ENCODE results near the gene EIF3CL.
"Not testable (repeated sequence)": the region's sequence is repeated elsewhere in the genome, so short reads cannot be mapped to it uniquely, and the experiment has no call there.

Gene EIF3CL, protein sequence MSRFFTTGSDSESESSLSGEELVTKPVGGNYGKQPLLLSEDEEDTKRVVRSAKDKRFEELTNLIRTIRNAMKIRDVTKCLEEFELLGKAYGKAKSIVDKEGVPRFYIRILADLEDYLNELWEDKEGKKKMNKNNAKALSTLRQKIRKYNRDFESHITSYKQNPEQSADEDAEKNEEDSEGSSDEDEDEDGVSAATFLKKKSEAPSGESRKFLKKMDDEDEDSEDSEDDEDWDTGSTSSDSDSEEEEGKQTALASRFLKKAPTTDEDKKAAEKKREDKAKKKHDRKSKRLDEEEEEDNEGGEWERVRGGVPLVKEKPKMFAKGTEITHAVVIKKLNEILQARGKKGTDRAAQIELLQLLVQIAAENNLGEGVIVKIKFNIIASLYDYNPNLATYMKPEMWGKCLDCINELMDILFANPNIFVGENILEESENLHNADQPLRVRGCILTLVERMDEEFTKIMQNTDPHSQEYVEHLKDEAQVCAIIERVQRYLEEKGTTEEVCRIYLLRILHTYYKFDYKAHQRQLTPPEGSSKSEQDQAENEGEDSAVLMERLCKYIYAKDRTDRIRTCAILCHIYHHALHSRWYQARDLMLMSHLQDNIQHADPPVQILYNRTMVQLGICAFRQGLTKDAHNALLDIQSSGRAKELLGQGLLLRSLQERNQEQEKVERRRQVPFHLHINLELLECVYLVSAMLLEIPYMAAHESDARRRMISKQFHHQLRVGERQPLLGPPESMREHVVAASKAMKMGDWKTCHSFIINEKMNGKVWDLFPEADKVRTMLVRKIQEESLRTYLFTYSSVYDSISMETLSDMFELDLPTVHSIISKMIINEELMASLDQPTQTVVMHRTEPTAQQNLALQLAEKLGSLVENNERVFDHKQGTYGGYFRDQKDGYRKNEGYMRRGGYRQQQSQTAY

DNA sequence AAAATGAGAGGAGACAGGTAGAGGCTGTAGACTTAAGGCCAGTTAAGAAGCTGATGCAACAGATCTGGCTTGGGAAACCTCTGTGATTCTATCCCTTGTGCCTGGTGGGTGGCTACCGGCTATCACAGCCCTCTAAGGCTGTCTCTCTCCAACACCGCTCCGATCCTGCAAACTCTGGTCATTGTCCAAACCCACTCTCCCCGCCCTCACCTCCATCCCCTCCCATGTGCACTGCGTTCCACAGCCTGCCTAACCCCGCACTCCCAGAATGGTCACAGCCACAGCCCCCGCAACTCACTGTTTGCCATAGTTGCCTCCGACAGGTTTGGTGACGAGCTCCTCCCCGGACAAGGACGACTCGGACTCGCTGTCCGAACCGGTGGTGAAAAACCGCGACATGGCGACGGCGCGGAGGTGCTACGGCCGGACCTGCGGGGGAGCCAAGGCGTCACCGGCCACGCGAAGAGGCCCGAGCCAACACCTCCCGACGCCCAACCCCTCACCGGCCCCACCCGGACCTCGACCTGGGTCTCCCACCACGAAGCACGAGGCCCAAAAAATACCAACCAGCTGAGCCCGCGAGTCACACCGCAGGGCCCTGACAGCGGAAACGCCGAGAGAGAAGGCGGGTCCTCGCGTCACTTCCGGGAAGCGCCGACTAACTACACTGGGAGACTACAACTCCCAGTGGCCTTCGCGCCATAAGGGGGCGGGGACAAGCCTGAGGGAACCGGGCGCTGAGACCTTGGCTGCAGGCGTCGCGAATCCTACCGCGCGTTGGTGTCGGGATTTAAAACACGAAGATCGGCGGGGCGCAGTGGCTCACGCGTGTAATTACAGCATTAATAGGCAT, at the start of gene EIF3CL:
Gene EIF3CL, minus strand, starts transcription at position 622 of the 853 bp plus-strand sequence. Its CDS starts 223 bp downstream, at position 399.
- DNase-seq (ENCODE audit: extremely low read depth in 1 of 2, low read depth in 1 of 2), result not testable (repeated sequence)

DNA sequence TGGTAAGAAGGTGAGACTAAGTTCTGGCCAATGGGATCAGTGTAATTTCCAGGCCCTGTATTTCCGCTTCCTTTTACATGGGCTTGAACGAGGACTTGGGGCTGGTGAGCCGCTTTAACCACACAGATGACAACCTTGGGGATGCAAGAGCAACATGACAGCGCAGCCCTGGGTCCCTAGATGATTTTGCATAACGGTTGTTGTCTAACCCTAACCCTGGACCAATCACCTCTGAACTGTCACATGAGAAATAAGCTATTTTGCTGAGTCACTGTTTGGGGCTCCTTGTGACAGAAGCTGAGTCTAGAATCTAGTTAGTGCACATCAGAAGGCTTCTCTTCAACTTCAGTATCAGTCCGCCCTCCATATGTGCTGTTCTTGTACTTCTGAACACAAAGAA, 43.4 kb upstream of the EIF3CL start:
- not testable (repeated sequence) for DNase-seq (ENCODE audit: extremely low read depth in 1 of 2, low read depth in 1 of 2)

DNA sequence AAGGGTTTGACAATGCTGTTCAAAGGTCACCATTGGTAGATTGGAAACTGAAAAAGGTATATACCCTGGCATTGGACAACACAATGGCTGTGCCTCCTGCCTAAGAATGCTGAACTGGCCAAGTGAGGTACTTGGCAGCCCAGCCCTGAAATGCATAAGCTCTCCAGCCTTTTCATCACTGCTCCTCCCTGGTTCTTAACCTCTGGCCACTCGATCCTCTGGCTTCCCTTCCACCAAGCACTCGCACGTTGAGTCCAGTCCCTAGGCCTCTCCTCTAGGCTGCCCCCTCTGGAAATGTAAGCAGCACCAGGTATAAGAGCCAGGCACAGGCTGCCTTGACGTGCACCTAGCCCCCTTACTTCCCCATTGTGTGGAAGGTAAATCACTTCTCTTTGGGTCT, 42.7 kb upstream of the EIF3CL start:
- DNase-seq (ENCODE audit: extremely low read depth in 1 of 2, low read depth in 1 of 2), result not testable (repeated sequence)

DNA sequence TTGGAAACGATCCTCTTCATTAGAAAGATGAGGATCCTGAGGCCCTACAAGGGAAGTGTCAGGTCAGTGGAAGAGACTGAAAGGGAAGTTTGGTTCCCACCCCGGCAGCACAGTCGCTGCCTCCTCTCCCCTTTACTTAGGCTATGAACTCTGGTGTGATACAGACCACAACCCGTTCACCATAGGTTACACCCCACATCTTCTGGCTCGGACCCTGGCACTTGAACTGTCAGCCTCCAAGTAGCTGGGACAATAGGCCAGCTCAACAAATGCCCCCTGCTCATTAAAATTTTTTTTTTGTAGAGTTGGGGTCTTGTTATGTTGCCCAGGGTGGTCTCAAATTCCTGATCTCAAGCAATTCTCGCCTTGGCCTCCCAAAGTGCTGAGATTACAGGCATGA, 40.3 kb upstream of the EIF3CL start:
- DNase-seq (ENCODE audit: extremely low read depth in 1 of 2, low read depth in 1 of 2), result not testable (repeated sequence)

DNA sequence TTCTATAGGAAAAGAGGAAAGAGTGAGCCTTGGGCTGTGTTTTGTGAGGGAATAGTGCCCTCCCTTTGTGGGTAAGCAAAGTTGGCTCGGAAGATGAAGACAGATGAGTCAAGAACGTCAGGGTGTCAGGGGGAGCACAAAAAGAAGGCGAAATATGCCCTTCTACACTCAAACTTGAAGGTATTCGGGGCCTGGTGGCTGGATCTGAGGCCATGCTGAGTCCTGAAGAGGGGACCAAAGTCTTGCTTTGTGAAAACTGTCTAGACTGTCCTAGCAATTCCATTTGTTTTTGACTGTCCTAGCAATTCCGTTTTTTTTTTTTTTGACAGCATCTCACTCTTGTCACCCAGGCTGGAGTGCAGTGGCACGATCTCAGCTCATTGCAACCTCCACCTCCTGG, 35.3 kb upstream of the EIF3CL start:
- not testable (repeated sequence) for DNase-seq (ENCODE audit: extremely low read depth in 1 of 2, low read depth in 1 of 2)

DNA sequence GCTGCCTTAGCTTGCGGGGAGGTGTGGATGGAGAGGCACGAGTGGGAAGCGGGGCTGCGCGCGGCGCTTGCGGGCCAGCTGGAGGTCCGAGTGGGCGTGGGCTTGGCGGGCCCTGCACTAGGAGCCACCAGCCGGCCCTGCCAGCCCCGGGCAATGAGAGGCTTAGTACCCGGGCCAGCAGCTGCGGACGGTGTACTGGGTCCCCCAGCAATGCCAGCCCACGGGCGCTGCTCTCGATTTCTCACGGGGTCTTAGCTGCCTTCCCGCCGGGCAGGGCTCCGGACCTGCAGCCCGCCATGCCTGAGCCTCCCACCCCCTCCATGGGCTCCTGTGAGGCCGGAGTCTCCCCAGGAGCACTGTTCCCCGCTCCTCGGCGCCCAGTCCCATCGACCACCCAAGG, 31.7 kb upstream of the EIF3CL start:
- not testable (repeated sequence) for DNase-seq (ENCODE audit: extremely low read depth in 1 of 2, low read depth in 1 of 2)

DNA sequence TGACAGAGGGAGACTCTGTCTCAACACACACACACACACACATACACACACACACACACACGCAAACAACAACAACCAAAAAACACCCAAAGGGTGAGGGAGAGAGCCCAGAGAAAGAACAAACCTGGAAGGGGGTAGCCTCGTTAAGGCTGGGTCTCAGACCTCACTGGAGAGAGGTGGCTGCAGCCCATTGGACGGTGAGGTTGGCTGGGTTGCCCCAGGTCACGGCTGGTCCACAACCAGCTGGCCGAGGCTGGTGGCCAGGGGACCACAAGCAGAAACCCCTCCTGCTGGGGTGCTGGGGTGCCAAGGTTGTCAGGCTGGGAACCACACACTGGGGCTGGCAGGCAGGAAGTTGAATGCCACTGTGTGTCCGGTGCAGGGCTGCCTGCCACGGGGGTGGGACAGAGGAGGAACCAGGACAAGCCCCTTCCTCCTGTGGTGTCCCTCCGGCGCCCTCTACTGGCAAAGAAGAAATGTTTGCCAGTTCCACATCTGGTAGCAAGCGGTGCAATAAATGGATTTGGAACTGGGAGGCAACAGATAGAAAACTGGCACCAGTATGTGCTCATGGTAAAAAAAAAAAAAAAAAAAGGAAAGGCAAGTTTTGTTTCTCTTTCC, 22.5 kb upstream of the EIF3CL start:
- not testable (repeated sequence) for DNase-seq (ENCODE audit: extremely low read depth in 1 of 2, low read depth in 1 of 2)

DNA sequence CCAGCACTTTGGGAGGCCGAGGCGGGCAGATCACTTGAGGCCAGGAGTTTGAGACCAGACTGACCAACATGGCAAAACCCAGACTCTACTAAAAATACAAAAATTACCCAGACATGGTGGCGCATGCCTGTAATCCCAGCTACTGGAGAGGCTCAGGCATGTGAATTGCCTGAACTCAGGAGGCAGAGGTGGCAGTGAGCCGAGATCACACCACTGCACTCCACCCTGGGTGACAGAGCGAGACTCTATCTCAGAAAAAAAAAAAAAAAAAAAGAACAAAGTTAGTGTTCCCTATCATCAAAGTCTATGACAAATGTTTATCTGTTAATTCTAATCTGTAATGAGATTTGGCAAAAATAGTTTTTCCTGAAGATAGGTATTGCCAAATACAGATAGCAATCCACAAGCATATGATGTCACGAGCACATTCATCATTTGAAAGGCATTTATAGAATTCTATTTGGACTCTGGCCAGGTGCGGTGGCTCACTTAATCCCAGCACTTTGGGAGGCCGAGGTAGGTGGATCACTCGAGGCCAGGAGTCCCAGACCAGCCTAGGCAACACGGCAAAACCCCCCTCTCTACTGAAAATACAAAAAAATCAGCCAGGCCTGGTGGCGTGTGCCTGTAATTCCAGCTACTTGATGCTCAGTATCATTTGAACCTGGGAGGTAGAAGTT, 17.6 kb upstream of the EIF3CL start:
- not testable (repeated sequence) for DNase-seq (ENCODE audit: extremely low read depth in 1 of 2, low read depth in 1 of 2)

DNA sequence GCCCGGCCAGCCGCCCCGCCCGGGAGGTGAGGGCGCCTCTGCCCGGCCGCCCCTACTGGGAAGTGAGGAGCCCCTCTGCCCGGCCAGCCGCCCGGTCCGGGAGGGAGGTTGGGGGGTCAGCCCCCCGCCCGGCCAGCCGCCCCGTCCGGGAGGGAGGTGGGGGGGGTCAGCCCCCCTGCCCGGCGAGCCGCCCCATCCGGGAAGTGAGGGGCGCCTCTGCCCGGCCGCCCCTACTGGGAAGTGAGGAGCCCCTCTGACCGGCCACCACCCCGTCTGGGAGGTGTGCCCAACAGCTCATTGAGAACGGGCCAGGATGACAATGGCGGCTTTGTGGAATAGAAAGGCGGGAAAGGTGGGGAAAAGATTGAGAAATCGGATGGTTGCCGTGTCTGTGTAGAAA, 13.4 kb upstream of the EIF3CL start:
- not testable (repeated sequence) for DNase-seq (ENCODE audit: extremely low read depth in 1 of 2, low read depth in 1 of 2)

DNA sequence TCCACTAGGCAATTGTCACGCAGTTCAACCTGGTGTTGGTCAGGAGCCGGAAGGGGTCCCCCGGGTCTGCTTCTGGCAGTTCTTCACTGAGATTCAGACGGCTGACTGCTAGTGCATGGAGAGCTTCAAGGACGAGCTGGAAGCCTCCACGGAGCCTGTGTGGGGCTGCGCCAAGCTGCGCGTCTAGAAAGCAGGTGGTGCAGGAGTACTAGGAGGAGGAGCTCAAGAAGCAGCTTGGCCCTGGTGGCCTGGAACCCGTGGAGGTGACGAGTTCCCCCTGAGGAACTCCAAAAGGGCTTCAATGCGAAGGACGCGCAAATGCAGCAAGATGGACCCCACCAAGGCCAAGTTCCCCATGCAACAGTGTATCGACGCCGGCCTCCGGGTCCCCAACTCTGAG, 10.9 kb upstream of the EIF3CL start:
- DNase-seq (ENCODE audit: extremely low read depth in 1 of 2, low read depth in 1 of 2), result not testable (repeated sequence)

DNA sequence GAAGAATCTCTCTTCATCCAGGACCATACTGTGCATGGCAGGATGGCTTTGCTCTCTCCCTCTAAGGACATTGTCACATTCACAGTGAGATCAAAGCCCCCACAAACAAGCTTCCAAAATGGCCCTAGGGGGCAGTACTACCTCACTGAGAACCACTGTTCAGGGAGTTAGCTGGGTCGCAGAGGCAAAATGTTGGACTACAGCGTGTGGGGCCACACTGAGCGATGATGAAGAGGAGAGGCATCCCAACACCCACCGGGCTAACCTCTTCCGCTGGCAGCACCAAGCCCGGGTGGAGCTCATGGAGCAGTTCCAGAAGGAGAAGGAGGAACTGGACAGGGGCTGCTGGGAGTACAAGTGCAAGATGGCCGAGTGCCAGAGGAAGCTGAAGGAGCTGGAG, 9.9 kb upstream of the EIF3CL start:
- not testable (repeated sequence) for DNase-seq (ENCODE audit: extremely low read depth in 1 of 2, low read depth in 1 of 2)

DNA sequence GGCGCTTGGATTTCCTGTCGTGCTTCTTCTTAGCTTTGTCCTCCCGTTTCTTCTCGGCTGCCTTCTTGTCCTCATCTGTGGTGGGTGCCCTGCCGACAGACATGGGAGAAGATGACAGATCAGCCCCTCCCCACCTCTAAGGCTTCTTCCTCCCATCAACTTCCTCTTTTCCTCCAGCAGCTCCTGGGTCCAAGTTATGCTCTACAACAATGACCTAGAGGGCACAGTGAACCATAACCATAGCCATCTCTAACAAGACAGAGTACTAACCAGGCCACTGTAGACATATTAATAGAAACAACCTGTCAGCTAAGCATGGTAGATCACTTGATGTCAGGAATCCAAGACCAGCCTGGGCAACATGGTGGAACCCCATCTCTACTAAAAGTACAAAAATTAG, 11.6 kb downstream of the EIF3CL start:
- not testable (repeated sequence) for DNase-seq (ENCODE audit: extremely low read depth in 1 of 2, low read depth in 1 of 2)

DNA sequence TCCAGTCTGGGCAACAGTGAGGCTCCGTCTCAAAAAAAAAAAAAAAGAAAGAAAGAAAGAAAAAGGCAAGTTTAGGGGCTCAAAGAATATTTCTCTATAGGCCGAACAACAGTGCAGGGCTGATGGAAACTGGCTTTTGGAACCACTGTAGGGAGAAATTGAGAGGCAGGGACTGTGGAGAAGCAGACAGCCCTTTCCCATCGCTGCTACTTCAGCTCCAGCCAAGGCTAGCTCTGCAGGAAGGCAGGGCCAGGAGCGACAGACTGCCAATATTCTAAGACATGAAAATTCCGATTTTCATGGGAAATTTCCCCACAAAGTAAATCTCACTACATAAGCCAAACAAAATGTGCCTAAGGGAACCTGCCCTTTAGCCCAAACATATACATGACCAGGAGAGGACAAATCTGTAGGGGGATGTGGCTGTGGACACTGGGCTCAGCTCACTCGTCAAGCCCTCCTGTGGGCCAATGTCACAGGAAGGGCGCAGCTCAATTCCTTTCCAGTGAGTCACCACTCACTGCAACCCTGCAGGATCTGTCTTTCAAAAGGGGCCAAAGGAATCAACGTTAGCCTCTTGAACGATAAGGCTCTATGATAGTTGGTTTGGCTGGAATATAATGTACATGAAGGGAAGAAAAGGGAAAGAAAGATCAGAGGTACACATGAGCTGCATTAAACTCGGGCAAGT, 21.3 kb downstream of the EIF3CL start:
- DNase-seq (ENCODE audit: extremely low read depth in 1 of 2, low read depth in 1 of 2), result not testable (repeated sequence)

DNA sequence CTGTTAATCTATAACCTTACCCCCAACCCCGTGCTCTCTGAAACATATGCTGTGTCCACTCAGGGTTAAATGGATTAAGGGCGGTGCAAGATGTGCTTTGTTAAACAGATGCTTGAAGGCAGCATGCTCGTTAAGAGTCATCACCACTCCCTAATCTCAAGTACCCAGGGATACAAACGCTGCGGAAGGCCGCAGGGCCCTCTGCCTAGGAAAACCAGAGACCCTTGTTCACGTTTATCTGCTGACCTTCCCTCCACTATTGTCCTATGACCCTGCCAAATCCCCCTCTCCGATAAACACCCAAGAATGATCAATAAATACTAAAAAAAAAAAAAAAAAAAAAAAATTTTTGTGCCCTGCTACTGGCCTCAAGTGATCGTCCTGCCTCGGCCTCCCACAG, 25.8 kb downstream of the EIF3CL start:
- not testable (repeated sequence) for DNase-seq (ENCODE audit: extremely low read depth in 1 of 2, low read depth in 1 of 2)

DNA sequence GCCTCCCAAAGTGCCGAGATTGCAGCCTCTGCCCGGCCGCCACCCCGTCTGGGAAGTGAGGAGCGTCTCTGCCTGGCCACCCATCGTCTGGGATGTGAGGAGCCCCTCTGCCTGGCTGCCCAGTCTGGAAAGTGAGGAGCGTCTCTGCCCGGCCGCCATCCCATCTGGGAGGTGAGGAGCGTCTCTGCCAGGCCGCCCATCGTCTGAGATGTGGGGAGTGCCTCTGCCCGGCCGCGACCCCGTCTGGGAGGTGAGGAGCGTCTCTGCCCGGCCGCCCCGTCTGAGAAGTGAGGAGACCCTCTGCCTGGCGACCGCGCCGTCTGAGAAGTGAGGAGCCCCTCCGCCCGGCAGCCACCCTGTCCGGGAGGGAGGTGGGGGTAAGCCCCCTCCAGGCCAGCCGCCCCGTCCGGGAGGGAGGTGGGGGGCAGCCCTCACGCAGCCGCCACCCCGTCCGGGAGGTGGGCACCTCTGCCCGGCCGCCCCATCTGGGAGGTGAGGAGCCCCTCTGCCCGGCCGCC, 26.5 kb downstream of the EIF3CL start:
- DNase-seq (ENCODE audit: extremely low read depth in 1 of 2, low read depth in 1 of 2), result not testable (repeated sequence)

DNA sequence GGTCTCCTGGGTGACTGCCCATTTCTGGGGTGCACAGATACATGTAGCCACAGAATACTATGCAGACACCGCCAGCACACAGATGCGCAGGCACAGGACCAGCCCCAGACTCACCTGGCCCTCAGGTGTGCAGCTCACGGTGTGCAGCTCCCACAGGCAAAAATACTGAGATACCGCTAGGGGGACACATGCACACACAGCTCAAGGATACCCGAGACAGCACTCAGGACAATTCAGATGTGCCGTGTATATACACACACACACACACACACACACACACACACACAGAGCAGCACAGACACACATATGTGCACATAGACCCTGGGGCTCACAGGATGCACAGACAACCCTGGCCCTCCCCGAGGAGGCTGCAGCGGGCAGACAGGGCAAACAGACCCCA, 28.5 kb downstream of the EIF3CL start:
- DNase-seq (ENCODE audit: extremely low read depth in 1 of 2, low read depth in 1 of 2), result not testable (repeated sequence)

DNA sequence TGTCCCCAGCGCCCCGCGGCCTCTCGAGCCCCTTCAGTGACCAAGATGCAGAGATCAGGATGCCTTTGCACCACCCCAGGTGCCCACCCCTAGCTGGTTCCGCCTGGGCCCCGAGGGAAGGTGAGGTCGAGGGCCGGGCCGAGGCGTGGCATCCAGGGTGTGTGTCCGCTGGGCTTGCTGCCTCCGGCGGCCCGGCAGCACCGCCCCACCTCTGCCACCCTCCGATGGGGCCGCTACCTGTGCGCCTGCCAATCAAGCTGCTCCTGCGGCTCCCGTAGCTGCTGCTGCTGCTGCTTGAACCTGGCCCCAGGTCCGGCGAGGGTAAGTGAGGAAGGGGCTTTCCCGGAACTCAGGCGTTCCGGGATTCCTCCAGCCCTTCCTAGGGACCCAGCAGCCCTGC, 29.4 kb downstream of the EIF3CL start:
- not testable (repeated sequence) for DNase-seq (ENCODE audit: extremely low read depth in 1 of 2, low read depth in 1 of 2)

DNA sequence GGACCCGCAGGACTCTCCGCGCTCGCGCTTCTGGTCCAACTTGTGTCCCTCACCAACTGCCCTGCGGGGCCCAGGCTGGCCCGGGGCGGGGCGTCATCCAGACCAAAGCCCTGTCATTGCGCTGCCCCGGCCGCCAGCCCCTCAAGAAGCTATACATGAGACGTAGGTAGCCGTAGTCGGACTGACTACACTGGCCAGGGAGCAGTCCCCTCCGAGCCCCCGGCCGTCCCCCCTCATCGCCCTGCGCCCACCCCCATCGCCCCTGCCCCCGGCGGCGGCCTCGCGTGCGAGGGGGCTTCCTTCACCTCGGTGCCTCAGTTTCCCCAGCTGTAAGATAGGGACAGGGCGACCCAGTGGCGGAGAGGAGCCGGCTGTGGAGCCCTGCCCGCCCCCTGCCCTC, 35.7 kb downstream of the EIF3CL start:
- DNase-seq (ENCODE audit: extremely low read depth in 1 of 2, low read depth in 1 of 2), result not testable (repeated sequence)

All from stimulated activated CD8-positive, alpha-beta memory T cell treated with anti-CD3 and anti-CD28 coated beads, Interleukin-7, amount 100 ng/mL, for 48 hours (primary cell).